SK-N-SH treated with all-trans-retinoic acid at 6 μM for 48 hours (cell line): ENCODE results near the gene CHST13.

Experiments used
- ESRRG ChIP-seq: fragments of 250-450 bp; sonication (Bioruptor Pico); IDR thresholded peaks from 2 replicates; pipeline ENCODE4 v1.6.1; 2021; ENCODE audit warnings: mild to moderate bottlenecking
- ZFP3 ChIP-seq: fragments of 250-450 bp; sonication (Bioruptor Pico); IDR thresholded peaks from 2 replicates; pipeline ENCODE4 v1.5.0; 2020; ENCODE audit warnings: mild to moderate bottlenecking, moderate library complexity
- ZFP30 ChIP-seq: fragments of 450-650 bp; formaldehyde crosslinking; IDR thresholded peaks from 2 replicates; pipeline ENCODE4 v1.5.0; 2022; ENCODE audit warnings: mild to moderate bottlenecking, moderate library complexity

DNA sequence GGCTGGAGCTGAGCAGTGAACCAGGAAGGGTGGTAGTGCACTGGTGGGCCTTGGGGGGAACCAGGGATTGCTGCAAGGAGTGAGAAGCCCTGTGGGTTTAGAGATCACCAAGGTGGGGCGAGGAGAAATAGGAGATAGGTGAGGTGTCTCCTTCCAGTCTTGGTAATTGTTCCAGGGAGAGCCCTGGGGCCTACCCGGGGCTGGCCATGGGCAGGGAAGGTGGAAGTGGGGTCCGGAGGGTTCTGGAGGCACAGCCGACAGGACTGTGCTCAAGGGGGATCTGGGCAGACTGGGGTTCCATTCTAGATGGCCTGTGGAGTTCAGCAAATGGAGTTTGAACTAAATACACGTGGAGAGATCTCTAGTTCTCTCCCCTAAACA is 4.5 kb downstream of the CHST13 start:
- TF ChIP-seq ESRRG, result no peak
- no peak for TF ChIP-seq ZFP30 (CRISPR knock-in tag)
- no peak for TF ChIP-seq ZFP3 (CRISPR knock-in tag)
